GM19468 (cell line): ENCODE data around the gene EIF4E1B.

ENCODE experiments used
- ATAC-seq: cut with Tn5 transposase; IDR thresholded peaks from one replicate; pipeline ENCODE4 v1.9.1; 2021; ENCODE audit warnings: mild to moderate bottlenecking, moderate library complexity, moderate number of reproducible peaks; ENCODE audit not compliant: unreplicated experiment; ENCODE audit errors: extremely low read depth

Gene EIF4E1B

DNA sequence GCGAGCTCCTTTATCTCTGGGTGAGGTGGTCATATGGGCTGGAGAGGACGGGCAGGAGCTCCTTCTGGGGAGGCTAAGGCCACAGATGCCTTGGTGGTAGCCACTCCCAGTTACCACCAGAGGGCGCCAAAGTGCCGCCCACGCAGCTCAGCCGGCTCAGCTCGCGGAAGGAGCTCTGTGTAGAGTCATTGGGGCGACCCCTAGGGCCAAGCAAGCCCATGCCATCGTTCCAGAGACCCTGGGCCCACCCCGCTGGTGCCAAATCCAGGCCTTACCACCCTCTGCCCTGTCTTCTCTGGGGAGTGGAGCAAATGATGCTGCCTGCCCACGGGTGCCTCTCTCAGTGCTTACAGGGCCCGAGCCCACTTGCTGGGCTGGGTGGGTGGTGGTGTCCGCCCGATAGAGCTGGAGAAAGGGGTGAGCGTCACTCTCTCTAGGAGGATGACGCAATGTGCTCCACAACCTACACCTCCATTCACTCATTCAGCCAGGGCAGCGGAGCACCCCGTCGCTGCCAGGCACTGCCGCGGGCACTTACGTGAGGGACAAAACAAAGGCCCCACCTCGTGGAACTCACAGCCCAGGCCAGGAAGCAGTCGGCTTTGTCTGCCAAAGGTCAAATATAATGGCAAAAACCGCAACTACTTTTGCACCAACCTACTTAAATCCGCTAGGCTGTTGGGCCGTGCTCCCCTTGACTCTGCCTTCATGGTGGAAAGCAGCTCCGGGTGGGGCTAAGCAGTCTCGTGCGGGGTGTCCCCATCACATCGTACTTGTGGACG, 30.6 kb downstream of the EIF4E1B start:
- ATAC-seq: no peak

DNA sequence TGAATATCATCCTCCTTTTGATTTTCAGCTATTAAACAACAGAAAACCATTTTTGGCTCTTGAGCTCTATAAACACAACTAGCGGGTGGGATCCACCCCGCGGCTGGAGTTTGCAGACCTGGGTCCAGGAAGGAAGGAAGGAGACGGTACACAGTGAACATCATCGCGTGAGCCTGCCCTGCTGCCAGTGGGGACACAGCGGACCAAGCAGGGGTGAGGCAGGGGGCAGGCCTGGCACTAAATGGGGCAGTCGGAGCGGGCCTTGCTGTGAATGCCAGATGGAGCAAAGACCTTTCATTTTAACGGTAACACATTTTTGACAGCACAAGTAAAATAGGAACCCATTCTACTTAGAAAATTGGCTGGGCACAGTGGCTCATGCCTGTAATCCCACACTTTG, 31.2 kb downstream of the EIF4E1B start:
- no peak for ATAC-seq

DNA sequence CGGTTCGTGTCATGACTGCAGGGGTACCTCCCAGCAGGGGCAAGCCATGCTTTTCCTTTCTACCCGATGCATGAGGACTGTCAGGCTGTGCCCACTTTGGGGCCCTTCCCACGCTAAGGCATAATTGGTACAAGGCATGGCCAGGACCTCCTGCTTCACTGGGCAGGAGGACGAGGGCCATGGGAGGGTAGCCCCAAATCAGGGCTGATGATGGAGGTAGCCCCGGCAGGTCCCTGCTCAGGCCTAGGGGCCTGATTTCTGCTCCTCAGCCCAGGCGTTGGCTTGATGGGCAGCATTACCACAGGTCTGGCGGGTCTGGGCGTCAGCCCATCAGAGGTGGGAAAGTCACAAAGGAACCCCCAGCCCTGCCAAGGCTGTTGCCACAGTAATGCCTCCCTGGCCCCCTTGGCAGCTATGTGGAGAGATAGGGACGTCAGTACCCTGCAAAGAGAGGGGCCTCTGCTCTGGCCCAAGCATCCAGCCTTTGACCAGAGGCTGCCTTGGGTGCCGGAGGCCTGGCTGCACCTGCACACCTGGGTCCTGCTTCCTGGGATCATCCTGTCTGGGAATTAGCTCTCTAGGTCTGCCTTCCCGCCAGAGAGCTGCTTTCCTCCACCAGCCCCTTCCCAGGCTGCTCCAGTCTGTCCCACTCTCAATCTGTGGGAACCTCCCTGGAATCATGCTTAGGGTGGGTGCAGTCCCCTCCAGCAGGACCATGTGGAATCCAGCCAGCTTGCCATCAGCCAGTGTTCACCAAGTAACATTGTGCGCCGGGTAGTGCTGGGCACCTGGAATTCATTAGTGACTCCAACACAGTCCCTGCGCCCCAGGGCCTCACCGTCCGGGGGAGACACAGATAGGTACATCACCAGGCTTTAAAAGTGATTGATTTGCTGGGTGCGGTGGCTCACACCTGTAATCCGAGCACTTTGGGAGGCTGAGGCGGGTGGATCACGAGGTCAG, 32.2 kb downstream of the EIF4E1B start:
- ATAC-seq: no peak

DNA sequence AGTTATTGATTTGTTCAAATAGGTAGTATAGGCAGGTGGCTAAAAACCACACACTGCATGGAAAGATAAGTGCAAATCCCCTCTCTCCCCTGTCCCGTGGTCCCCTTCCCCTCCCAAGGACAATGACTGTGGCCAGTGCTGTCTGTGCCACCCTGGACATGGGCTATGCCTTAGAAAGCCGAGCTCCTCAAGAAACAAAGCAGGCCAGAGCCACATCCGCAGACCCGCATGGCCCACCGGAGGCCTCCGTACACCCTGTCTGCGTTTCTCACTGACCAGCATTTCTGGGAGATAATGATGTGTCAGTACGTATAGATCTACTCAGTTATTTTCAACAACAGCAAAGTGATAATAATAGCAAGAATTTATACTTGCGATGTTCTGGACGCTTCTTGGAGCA, 33.1 kb downstream of the EIF4E1B start:
- ATAC-seq: no peak

DNA sequence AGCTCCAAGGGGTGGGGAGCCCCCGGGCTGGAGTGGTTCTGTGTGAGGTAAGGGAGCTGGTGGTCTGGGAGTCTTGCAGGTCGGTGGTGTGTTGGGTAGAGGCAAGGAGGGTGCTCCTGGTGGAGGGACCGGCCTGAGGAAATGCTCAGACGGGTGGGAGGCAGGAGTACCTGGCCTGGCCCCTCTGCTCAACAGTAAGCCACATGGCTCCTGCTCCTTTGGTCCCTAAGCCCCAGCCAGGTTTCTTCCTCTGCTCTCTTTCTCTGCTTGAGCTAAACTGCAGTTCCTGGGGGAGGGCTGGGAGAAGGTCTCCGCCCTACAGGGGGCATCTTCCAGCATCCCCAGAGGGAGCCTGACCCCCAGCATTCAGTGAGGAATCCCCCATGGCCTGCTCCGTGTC, 34.0 kb downstream of the EIF4E1B start:
- no peak for ATAC-seq

DNA sequence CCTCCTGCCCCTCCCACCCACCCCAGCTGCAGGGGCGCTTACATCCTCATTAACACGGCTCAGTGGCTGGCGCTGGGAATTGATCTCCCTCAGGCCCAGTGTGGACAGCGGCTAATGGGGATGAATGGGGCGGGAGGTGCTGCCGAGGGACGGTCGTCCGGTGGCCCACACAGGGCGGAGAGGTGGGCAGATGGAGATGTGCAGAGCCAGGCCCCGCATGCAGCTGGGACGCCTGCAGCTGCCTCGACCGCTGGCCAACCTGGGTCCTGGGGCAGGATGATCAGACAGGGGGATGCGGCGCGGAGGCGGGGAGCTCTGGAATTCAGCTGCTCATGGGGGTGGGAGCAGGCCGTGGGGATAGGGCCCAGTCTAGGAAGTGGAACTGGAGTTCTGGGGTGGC, 34.4 kb downstream of the EIF4E1B start:
- no peak for ATAC-seq

DNA sequence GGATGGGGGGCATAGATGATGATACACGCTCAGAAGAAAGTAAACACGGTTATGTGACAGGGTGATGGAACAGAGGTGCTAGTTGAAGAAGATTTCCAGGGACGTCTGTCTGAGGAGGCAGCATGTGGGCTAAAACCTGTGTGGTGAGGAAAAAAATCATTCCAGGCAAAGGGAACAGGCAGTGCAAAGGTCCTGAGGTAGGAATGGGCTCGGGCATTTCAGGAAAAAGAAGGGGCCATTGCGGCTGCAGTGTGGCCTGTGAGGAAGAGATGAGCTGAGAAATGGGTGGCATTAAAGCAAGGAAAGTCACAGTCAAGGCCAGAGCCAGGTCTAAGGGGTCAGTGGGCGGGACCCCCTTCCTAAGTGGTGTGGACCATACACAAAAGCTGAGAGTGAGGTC, 35.0 kb downstream of the EIF4E1B start:
- ATAC-seq: no peak

DNA sequence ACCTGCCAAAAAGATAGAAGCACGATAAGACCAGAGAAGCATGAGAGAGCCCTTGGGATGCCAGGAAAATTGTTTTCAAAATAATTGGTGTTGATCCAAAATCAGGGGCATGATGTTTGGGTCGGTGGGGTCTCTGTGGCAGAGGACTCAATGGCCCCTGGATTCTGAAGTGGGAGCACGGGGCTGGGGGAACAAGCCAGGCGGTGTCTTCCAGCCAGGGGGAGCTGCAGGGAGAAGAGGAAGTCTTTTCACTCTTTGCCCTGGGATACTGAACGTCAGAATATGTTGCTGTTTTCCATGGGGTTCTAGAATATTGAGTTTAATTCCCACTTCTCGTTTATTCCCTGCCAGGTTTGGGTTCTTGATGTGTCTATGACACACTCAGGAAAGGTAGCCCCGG, 37.2 kb downstream of the EIF4E1B start:
- ATAC-seq: no peak

DNA sequence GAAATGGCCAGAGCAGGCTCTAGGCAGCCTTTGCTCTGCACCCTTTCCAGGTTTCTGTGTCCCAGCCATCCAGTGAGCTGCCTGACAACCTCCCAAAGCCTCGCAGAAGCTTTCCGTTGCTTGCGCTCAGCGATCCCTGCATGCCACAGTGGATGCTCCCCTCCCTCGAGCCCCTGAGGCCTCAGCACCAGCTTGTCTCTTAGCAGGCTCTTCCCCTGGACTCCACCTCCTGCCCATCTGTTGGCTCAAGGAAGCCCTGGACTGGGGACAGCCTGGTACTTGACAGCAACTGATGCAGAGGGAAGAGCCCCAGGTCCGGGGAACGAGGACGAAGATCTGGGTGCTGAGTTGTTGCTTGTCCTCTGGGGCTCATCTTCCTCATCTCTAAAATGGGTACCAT, 40.0 kb downstream of the EIF4E1B start:
- ATAC-seq: no peak

DNA sequence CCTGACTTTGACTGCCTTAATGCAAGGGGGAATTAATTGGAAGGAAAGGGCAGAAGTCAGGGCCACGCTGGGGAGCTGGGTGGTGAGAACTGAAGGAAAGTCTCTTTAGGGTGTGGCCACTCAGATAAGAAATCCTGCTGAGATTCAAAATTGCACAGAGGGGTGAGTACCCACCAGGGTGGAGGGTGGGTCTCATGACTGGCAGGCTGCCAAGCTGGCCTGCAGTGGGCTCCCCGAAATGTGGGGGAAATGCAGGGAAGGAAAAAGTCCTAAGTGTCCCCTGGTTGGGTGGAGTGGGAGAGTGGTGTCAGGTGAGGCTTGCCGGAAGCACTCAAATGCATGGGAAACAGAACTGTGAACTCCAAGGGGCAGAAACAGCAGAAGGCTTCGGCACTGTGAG, 40.9 kb downstream of the EIF4E1B start:
- ATAC-seq: no peak

DNA sequence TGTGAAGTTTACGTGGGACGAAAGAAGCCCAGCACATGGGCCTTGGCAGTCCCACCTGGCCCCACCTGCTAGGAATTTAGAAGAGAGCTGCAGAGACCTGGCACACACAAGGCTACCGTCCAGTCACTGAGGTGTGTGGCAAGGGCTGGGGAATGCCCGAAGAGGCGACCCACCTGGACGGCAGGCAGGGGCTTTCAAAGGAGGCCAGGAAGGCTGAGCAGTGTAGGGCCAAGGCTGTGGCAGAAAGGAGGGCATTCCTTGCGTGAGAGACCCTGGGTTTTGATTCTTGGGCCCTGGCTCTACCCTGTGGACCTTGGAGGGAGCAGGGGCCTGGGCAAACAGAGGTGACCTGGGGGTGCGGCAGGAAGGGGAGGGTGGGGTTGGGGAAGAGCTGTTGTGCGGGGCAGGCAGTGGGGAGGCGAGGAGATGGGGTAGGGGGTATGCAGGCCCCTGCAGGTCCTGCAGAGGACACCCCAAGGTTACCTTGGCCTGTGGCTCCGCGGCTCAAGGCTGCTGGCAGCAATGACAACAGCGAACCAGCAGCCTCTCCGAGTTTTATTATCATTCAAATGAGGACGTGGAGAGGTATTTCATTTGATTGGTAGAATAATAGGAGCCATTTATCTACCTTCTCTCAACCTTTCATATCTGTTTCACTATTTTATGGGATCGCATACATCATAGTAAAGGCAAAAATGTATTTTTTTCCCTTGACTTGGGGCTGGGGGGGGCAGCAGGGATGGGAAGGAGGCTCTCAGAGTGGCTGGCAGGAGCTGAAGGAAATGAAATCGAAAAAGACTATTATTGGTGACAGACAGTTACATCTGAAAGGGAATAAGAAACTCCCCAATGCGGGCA, 41.6 kb downstream of the EIF4E1B start:
- ATAC-seq: no peak

DNA sequence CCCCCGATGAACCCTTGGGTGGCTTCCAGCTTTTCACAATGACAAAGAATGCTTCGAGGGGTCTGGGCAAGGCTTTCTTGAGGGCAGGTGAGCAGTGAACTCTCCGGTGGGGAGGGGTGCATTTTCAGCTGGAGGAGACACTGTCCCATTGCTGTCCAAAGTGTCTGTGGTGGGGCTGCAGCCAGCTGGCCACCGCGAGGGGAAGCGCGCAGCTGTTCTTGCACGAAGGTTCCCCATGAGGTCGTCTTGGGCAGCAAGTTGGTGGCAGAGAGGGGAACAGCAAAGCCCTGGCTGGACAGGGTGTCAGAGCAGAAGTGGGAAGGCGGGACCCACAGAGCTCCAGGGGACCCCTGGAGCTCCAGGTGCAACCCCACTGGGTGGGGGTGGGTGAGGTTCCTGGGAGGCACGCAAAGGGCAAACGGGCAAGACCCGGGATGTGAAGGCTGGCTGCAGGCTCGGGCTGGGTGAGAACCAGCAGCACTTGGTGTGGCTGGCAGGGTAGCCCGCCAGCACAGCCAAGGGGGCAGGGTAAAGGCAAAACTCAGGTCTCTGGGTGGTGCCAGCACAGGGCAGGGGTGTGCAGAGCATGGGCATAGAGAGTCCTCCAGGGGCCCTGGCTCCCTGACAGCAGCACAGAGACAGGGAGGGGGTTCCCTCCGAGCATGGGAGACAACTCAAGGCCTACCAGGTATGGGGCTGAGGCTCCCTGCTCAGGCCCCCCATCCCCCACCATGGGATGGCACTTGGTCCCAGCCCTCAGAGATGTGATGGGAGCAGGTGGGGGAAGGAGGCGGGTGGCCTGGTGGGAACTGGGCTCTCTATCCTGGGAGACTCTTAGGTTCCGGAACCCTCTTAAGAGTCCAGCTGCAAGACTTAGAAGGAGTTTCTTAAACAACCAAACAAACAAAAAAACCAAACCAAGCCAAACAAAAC, 43.4 kb downstream of the EIF4E1B start:
- no peak for ATAC-seq

DNA sequence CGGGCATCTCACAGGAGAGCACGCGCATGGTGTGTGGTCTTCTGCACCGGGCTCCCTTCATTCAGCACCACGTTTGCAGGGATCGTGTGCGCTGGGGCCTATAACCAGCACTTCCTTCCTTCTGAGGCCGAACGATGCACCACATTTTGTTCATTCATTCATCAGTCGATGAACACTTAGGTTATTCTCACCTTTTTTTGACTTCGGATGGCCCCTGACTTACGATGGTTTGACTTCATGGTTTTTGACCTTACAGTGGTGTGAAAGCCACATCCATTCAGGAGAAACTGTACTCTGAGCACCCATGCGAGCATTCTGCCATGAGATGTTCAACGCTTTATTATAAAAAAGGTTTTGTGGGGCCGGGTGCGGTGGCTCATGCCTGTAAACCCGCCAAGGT, 44.3 kb downstream of the EIF4E1B start:
- ATAC-seq: no peak

DNA sequence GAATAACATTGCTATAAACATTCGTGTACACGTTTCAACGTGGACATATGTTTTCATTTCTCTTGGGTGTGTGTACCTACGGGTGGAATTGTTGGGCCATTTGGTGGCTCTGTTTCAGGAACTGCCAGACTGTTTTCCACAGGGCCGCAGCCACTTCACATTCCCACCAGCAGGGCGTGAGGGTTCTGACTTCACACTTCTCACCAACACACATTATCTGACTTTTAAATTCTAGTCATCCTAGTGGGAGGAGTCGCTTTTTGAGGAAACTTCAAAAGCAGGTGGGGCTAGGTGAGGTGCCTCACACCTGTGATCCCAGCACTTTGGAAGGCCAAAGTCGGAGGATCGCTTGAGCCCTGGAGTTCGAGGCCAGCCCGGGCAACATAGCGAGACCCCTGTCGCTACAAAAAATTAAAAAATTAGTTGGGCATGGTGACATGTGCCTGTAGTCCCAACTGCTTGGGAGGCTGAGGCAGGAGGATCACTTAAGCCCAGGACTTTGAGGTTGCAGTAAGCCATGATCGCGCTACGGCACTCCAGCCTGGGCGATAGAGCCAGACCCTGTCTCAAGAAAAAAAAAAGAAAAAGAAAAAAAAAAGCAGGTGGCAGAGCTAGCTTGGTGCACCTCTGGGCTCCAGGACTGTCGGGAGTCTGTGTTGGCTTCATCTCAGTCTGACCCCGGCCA, 45.3 kb downstream of the EIF4E1B start:
- ATAC-seq: no peak

DNA sequence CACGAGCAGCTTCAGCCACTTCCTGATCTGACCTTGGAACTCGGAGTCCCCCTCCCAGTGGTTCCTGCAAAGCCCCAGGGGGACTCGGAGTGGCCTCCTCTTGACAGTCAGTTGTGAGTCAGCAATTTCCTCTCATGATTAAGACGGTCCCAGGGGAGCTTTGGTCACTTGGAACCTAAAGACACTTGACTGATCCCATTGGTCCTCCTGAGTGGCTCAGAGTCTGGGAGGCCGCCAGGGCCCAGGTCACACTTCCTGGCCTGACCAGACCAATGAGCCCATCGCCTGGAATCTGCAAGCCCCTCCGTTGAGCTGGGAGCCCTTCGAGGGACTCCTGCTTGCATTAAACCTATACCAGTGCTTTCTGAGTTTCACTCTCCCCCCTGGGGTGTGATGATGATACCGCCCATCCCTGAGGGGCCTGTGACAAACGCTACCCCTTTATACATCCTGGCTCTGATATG, 45.9 kb downstream of the EIF4E1B start:
- no peak for ATAC-seq

DNA sequence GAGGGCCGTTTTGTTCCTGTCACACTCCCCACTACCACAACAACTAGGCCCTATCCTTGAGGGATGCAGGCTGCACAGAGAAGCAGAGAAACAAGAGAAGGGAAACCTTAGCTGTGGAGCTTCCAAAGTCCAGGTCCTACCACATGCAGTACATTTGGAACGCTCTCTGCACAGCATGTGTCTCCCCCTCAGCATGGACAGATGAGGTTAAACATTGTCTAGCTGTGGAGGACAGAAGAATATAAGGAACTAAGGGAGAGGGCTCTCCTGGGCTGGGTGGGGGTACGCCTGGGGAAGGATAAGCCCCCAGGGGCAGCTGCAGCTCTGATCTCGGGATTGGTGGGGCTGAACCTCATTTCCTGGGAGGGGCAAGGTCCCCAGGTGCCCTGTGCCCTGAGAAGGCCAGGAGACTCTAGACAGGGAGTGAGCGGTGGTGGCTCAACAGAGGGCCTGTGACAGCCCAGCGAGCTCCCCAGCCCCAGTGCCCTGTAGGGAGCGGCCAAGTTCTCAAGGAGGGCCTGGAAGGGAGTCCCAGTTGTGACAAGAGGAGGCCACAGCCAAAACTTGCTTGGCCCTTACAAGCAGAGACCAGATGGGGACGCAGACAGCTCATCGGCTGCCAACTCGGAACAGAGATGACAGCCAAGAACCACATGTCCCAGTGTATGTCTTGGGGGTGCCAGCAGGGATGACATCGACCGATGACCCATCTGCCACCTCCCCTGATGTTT, 46.9 kb downstream of the EIF4E1B start:
- ATAC-seq: no peak

DNA sequence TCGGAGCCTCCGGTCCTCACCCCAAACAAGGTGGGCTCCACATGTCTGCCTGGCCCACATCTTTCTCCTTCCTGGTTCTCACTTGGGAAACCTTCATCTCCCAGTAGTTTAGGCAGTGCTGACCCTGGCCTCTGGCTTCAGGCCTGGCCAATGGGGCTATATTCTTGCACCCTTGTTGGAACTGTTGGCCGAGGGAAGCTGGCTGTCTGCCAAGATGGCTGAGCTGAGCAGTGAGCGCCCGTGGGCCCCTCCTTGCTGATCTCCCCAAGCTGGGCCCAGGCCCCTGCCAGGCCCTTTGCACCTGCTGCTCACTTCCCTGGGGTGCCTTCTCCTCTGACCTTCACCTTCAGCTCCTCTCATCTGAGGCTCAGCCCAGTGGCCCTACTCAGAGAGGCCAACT, 48.1 kb downstream of the EIF4E1B start:
- ATAC-seq: no peak
